ENCODE results near the gene SLC31A2.
"Not testable (repeated sequence)": the region's sequence is repeated elsewhere in the genome, so short reads cannot be mapped to it uniquely, and the experiment has no call there.

- TF ChIP-seq CTCF (IDR thresholded peaks at IDR 0.05; ENCODE audit: insufficient read depth, low read depth, low read length); EZH2 (IDR thresholded peaks at IDR 0.05; ENCODE audit: insufficient read depth, low read length): not testable (repeated sequence)
Observed at GRCh38 chr9:113105345-113105744, 45.5 kb upstream of the SLC31A2 start.

Data from astrocyte (in vitro differentiated cells and primary cell).